ENCODE measurements around the gene SOWAHA. TPM values are rescaled to one million over a fixed set of nuclear protein-coding genes. Genes with fewer than 3 reads are reported as not detected.
A peak's percentile ranks its signal among the peaks of the same experiment; 100 is the strongest.
"Not testable (repeated sequence)": the region's sequence is repeated elsewhere in the genome, so short reads cannot be mapped to it uniquely, and the experiment has no call there.

The SOWAHA gene
- total RNA-seq, 1 experiment from 2014 or later: 0.32 TPM

DNA sequence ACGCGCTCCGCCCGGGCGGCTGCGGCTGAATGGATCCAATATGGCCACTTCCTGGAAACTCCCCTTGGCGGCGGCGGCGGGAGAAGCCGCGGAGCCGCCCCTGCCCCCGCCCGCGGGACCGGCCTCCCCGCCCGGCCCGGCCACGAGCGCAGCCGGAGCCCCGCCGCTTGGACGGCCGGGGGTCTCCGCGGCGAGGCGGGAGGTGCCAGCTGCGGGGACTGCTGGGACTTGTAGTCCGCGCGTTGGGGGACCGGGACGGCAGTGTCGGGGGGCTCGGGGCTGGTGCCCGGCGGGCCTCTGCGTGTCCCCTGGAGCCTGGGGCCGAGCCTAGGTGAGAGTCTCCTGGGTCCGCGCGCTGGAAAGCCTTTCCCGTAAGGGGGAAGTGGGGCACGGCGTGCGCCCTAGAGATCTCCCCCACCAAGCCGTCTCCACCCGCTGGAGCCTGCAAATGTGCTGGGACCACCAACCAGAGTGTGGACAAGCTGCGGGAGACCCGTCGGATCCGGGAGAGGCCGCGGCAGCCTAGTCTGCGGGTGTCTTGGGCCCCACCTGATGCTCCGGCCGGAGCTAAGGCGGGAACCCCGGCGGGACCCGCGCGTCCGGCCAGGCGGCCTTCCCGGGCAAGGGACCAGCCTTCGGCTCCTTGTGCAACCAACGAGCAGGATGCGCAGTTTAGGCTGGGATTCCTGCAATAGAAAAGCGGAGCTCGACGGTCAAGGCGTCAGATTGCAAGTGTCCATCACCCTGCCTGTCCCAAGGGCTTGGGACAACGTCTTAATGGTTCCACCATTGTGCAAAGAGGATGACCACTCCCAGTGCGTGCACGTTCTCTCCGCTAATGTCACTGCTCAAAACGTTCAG, 35.7 kb upstream of the SOWAHA start, which contains the start of gene SEPTIN8:
Gene SEPTIN8 (minus strand): TSS at position 31 of the 861 bp plus-strand sequence. CDS start 102 bp downstream, outside the sequence.
- DNase-seq (ENCODE audit: low read depth): peak; percentile 49

GRCh38 chr5:132778129-132778528, 35.0 kb upstream of the SOWAHA start:
- DNase-seq (ENCODE audit: low read depth): no peak

GRCh38 chr5:132778856-132779255, 34.2 kb upstream of the SOWAHA start:
- no peak for DNase-seq (ENCODE audit: low read depth)

DNA sequence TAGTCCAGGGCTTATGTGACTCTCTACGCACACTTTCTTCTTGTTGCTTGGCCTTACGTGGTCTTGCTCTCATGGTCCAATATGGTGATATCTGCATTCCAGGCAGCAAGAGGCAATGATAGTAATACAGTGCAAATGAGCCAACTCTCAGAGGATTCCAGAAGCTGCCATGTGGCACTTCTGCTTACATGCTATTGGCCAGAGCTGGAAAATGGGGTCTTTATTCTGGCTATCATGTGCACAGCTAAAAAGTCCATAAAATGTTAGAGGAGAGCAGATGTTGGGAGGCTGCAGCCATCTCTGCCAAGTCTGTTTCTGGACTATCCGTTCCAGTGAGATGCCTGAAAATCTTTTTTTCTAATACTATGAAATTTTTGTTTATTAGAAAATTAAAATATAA, 33.1 kb upstream of the SOWAHA start:
- no peak for DNase-seq (ENCODE audit: low read depth)

- DNase-seq (ENCODE audit: low read depth): no peak
Observed at GRCh38 chr5:132780577-132780976, 32.5 kb upstream of the SOWAHA start.

- no peak for DNase-seq (ENCODE audit: low read depth)
Observed at GRCh38 chr5:132781029-132781428, 32.1 kb upstream of the SOWAHA start.

DNA sequence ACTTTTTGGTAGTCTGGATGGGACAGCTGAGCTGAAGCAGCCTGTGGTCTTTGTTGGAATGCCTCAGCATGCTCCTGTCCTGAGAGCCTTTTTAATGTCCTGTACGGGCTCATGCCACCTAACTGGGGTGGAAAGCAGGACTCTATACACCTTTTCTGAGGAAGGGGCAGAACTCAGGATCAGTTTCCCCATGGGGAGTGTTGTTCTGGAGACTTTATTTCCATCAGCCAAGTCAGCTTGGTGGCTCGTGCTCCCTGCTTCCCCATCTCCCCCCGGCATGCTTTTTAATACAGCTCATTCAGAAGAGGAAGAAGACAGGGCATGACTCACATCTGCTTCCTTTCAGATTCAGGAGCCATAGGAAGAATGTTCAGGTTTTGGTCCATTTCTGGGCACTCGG, 31.0 kb upstream of the SOWAHA start:
- DNase-seq (ENCODE audit: low read depth): peak; percentile 66

DNA sequence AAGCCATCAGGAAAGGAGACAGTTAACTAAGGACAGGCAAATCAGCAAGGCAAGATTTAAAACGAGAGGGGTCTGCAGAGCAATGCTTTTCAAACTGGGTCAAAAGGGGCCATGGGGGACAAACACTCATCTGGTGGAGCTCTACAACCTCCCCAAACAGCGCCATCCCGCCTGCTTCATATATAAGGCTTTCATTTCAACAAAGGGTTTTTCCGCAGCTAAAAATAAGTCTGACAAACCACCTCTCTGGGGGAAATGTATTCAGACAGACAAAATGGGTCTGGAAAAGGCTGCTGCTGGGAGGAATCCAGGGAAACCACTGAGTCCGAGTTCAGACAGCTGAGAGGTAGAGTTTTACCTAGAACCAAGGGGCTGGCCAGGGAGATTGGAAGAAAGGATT, 27.7 kb upstream of the SOWAHA start:
- DNase-seq (ENCODE audit: low read depth): no peak

GRCh38 chr5:132785864-132786263, 27.2 kb upstream of the SOWAHA start:
- no peak for DNase-seq (ENCODE audit: low read depth)

GRCh38 chr5:132787076-132787475, 26.0 kb upstream of the SOWAHA start:
- DNase-seq (ENCODE audit: low read depth): peak; percentile 45

GRCh38 chr5:132788508-132788907, 24.6 kb upstream of the SOWAHA start:
- DNase-seq (ENCODE audit: low read depth): no peak

GRCh38 chr5:132788990-132789886, 23.9 kb upstream of the SOWAHA start:
- no peak for DNase-seq (ENCODE audit: low read depth)

GRCh38 chr5:132790201-132790865, 22.8 kb upstream of the SOWAHA start:
- DNase-seq (ENCODE audit: low read depth): no peak

DNA sequence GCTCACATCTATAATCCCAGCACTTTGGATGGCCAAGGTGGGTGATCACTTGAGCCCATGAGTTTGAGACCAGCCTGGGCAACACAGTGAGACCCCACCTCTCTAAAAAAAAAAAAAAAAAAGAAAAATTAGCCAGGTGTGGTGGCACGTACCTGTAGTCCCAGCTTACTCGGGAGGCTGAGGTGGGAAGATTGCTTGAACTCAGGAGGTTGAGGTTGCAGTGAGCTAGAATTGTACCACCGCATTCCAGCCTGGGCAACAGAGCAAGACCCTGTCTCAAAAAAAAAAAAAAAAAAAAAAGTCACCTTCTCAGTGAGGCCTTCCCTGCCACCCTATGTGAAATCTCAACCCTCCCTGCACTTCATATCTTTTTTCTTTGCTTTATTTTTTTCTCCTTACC, 22.1 kb upstream of the SOWAHA start:
- no peak for DNase-seq (ENCODE audit: low read depth)

DNA sequence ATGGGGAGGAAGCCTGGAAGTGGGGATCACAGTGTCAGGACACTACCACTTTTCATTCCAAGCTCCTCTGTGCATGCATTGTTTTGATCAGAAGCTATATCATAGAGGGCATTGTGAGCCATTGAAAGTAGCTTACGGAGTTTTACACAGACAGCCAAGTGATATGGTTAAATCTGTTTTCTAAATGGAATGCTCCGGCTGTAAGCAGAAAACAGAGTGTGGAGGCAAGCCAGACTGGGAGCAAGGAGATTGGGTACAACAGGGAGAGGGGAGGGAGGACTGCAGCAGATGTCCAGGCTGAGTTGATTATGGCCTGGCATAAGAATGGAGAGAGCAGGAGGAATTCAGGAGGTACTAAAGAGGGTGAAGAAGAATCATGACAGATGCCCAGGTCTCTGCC, 15.5 kb upstream of the SOWAHA start:
- no peak for DNase-seq (ENCODE audit: low read depth)

DNA sequence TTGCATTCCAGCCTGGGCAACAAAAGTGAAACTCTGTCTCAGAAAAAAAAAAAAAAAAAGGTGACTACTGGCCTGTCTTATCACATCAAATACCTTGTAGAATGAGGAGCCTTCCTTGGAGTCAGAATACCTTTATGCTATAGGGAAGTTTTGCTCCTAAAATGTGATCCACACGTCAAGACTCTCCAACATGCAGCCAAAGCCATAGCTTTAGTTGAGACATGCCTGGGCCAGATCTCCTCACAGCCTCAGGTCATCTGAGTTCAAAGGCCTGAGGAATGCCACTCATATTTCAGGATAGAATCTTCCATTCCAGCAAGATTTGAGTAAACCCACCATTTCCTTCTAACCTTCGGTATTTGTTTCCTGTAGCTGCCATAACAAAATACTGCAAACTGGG, 13.7 kb upstream of the SOWAHA start:
- no peak for DNase-seq (ENCODE audit: low read depth)

DNA sequence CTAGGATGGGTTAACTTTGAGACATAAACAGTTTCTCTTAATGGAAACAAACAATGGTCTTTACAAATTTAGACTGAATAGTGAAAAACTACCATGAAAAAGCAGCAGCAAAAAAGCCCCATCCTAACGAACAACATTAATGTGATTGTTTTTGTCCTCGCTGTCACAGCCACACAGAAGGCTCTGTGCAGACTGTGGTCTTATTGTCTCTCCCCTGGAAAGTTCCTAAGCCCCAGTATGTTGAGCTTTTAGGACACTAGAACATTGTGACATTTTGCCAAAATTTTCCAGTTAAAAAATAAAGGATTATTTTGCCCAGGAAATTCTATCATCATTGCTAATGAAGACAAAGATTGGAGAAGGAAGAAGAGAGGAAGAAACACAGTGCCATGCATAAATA, 12.6 kb upstream of the SOWAHA start:
- no peak for DNase-seq (ENCODE audit: low read depth)

- no peak for DNase-seq (ENCODE audit: low read depth)
Observed at GRCh38 chr5:132802044-132802684, 10.9 kb upstream of the SOWAHA start.

DNA sequence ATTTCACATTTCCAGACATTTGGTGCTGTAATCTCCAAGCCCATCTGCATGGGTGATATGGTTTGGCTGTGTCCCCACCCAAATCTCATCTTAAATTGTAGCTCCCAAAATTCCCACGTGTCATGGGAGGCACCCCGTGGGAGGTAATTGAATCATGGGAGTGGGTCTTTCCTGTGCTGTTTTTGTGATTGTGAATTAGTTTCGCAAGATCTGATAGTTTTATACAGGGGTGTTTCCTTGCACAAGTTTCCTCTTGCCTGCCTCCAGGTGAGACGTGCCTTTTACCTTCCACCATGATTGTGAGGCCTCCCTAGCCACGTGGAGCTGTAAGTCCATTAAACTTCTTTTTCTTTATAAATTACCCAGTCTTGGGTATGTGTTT, 10.4 kb upstream of the SOWAHA start:
- not testable (repeated sequence) for DNase-seq (ENCODE audit: low read depth)

- DNase-seq (ENCODE audit: low read depth): not testable (repeated sequence)
Observed at GRCh38 chr5:132804219-132804618, 8.9 kb upstream of the SOWAHA start.

GRCh38 chr5:132805872-132806271, 7.2 kb upstream of the SOWAHA start:
- DNase-seq (ENCODE audit: low read depth): not testable (repeated sequence)

GRCh38 chr5:132806804-132807162, 6.3 kb upstream of the SOWAHA start:
- DNase-seq (ENCODE audit: low read depth): not testable (repeated sequence)

Measured in M059J (cell line).